Measurements from ENCODE around the gene TMEM26. TPM values are rescaled to one million over a fixed set of nuclear protein-coding genes. Genes with fewer than 3 reads are reported as not detected.

The TMEM26 gene
- total and polyA plus RNA-seq, 2 of the 8 experiments (the other 6 are each of a cell fraction or from before 2014, with no cell fraction given), result 1.6 to 2.8 TPM

DNA sequence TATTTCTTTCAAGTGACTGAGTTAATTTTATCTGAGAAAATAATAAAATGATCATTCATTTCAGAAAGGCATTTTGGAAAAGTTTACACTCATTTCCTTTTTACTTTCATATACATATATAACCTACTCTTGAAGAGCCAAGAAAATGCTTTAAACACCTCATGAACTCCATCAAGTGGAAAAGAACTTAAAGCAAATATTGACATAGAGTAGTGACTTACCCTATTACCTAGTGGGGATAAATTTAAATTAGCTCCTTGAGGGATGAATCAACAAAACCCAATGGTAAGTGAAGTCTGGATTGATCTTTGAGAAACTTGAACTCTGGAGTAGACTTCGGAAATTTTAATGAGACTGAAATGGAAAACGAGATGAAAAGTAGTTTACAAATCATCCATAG lies 88.6 kb downstream of the TMEM26 start (continued):
- TF ChIP-seq, protein P1, sequence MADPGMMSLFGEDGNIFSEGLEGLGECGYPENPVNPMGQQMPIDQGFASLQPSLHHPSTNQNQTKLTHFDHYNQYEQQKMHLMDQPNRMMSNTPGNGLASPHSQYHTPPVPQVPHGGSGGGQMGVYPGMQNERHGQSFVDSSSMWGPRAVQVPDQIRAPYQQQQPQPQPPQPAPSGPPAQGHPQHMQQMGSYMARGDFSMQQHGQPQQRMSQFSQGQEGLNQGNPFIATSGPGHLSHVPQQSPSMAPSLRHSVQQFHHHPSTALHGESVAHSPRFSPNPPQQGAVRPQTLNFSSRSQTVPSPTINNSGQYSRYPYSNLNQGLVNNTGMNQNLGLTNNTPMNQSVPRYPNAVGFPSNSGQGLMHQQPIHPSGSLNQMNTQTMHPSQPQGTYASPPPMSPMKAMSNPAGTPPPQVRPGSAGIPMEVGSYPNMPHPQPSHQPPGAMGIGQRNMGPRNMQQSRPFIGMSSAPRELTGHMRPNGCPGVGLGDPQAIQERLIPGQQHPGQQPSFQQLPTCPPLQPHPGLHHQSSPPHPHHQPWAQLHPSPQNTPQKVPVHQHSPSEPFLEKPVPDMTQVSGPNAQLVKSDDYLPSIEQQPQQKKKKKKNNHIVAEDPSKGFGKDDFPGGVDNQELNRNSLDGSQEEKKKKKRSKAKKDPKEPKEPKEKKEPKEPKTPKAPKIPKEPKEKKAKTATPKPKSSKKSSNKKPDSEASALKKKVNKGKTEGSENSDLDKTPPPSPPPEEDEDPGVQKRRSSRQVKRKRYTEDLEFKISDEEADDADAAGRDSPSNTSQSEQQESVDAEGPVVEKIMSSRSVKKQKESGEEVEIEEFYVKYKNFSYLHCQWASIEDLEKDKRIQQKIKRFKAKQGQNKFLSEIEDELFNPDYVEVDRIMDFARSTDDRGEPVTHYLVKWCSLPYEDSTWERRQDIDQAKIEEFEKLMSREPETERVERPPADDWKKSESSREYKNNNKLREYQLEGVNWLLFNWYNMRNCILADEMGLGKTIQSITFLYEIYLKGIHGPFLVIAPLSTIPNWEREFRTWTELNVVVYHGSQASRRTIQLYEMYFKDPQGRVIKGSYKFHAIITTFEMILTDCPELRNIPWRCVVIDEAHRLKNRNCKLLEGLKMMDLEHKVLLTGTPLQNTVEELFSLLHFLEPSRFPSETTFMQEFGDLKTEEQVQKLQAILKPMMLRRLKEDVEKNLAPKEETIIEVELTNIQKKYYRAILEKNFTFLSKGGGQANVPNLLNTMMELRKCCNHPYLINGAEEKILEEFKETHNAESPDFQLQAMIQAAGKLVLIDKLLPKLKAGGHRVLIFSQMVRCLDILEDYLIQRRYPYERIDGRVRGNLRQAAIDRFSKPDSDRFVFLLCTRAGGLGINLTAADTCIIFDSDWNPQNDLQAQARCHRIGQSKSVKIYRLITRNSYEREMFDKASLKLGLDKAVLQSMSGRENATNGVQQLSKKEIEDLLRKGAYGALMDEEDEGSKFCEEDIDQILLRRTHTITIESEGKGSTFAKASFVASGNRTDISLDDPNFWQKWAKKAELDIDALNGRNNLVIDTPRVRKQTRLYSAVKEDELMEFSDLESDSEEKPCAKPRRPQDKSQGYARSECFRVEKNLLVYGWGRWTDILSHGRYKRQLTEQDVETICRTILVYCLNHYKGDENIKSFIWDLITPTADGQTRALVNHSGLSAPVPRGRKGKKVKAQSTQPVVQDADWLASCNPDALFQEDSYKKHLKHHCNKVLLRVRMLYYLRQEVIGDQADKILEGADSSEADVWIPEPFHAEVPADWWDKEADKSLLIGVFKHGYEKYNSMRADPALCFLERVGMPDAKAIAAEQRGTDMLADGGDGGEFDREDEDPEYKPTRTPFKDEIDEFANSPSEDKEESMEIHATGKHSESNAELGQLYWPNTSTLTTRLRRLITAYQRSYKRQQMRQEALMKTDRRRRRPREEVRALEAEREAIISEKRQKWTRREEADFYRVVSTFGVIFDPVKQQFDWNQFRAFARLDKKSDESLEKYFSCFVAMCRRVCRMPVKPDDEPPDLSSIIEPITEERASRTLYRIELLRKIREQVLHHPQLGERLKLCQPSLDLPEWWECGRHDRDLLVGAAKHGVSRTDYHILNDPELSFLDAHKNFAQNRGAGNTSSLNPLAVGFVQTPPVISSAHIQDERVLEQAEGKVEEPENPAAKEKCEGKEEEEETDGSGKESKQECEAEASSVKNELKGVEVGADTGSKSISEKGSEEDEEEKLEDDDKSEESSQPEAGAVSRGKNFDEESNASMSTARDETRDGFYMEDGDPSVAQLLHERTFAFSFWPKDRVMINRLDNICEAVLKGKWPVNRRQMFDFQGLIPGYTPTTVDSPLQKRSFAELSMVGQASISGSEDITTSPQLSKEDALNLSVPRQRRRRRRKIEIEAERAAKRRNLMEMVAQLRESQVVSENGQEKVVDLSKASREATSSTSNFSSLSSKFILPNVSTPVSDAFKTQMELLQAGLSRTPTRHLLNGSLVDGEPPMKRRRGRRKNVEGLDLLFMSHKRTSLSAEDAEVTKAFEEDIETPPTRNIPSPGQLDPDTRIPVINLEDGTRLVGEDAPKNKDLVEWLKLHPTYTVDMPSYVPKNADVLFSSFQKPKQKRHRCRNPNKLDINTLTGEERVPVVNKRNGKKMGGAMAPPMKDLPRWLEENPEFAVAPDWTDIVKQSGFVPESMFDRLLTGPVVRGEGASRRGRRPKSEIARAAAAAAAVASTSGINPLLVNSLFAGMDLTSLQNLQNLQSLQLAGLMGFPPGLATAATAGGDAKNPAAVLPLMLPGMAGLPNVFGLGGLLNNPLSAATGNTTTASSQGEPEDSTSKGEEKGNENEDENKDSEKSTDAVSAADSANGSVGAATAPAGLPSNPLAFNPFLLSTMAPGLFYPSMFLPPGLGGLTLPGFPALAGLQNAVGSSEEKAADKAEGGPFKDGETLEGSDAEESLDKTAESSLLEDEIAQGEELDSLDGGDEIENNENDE (IDR thresholded peaks at IDR 0.05; ENCODE audit: insufficient replicate concordance, low read length), result no peak
- TF ChIP-seq SRF (IDR thresholded peaks at IDR 0.05; ENCODE audit: low read depth, low read length) (no peak), EP300 (IDR thresholded peaks at IDR 0.05; ENCODE audit: borderline replicate concordance in 1 of 2, low read depth in 2 of 2, low read length in 2 of 2) (no peak), SIN3A (conservative IDR thresholded peaks at IDR 0.05 in 1 of 2, IDR thresholded peaks at IDR 0.05 in 1 of 2; ENCODE audit: low read depth in 1 of 2, low read length in 2 of 2) (no peak), CBX8 (IDR thresholded peaks at IDR 0.05; ENCODE audit: borderline replicate concordance, low read depth, low read length) (no peak), TCF12 (IDR thresholded peaks at IDR 0.05; ENCODE audit: low read depth, low read length) (no peak), POLR2A (IDR thresholded peaks at IDR 0.05; ENCODE audit: control extremely low read depth in 1 of 2, low read depth in 2 of 2, low read length in 2 of 2) (no peak)
- TF ChIP-seq, protein P2, sequence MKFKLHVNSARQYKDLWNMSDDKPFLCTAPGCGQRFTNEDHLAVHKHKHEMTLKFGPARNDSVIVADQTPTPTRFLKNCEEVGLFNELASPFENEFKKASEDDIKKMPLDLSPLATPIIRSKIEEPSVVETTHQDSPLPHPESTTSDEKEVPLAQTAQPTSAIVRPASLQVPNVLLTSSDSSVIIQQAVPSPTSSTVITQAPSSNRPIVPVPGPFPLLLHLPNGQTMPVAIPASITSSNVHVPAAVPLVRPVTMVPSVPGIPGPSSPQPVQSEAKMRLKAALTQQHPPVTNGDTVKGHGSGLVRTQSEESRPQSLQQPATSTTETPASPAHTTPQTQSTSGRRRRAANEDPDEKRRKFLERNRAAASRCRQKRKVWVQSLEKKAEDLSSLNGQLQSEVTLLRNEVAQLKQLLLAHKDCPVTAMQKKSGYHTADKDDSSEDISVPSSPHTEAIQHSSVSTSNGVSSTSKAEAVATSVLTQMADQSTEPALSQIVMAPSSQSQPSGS (IDR thresholded peaks at IDR 0.05; ENCODE audit: low read length), result no peak
